HG02973 (cell line): ENCODE results near the gene DMXL2.
"Not testable (repeated sequence)": the region's sequence is repeated elsewhere in the genome, so short reads cannot be mapped to it uniquely, and the experiment has no call there.

ENCODE experiments used
- ATAC-seq: cut with Tn5 transposase; IDR thresholded peaks from one replicate; pipeline ENCODE4 v1.9.1; 2021; ENCODE audit warnings: moderate library complexity; ENCODE audit not compliant: unreplicated experiment

The DMXL2 gene

GRCh38 chr15:51423040-51423439, 199.5 kb downstream of the DMXL2 start:
- ATAC-seq = not testable (repeated sequence)

DNA sequence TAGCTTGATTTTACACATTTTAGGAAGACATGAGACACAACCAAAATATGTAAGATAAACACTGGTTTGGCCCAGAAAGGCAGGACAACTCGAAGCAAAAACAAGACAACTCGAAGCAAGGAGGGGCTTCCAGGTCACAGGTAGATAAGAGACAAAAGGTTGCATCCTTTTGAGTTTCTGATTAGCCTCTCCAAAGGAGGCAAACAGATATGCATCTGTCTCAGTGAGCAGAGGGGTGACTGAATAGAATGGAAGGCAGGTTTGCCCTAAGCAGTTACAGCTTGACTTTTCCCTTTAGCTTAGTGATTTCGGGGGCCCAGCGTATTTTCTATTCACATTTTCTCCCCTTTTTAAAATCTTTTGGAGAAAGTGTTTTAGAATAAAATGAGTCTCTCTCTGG, 206.4 kb downstream of the DMXL2 start:
- ATAC-seq = no peak

DNA sequence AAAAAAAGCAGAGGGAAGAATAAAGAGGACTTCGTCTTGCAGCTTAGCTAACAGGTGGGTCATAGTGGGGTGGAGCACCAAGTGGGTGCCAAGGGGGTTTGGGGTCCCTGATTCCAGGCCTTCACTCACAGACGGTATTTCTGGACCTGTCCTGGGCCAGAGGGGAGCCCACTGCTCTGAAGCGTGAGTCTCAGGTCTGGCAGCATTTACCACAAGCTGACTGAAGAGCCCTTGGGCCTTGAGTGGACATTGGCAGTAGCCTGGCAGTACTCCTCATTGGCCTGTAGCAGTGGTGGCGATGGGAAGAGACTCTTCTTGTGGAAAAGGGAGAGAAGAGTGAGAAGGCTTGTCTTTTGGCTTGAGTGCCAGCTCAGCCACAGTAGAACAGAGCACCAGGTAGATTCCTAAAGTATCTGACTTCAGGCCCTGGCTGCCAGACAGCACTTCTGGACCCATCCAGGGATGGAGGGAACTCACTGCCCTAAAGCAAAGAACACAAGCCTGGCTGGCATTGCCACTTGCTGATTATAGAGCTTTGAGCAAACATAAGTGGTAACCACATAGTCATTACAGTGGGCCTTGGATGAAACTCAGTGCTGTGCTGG, 208.2 kb downstream of the DMXL2 start:
- ATAC-seq = no peak

GRCh38 chr15:51405693-51406523, 216.7 kb downstream of the DMXL2 start:
- no peak for ATAC-seq

GRCh38 chr15:51403946-51404695, 218.4 kb downstream of the DMXL2 start:
- no peak for ATAC-seq

- ATAC-seq = no peak
Measured at GRCh38 chr15:51403072-51403878, 219.3 kb downstream of the DMXL2 start.

- ATAC-seq = no peak
Measured at GRCh38 chr15:51401872-51402517, 220.6 kb downstream of the DMXL2 start.

DNA sequence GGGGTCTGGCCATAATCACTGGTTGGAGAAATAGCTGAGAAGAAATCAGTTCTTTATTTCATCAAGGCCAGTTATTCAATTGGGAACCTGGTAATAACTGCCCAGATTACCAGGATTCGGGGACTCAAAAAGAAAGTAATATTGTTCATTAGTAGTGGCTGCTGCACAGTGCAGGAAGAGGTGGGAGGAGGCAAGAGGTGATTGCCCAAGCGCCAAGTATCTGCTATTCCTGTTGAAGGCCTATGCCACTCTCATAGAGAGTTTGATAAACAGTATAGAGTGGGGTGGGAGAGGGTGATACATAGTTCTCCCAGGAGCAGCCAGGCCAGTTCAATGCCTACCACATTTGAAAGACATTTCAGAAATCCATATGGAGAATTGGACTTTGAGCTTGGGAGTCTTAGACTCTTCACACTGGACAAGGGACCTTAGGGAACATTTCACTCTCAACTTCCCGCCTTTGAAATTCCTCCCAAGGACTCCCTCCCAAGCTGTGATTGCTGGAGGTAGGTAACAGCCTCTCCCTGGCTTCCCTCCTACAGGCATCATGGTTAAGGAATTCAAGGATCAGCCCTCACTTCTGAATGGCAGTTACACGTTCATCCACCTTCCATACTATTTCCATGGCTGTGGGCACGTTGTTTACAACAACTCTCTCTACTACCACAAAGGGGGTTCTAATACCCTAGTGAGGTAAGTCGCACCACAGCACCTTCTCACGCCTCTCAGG, 221.4 kb downstream of the DMXL2 start:
- ATAC-seq = no peak

GRCh38 chr15:51398626-51399025, 223.9 kb downstream of the DMXL2 start:
- no peak for ATAC-seq
